Activated CD8-positive, alpha-beta memory T cell treated with anti-CD3 and anti-CD28 coated beads, Interleukin-2, amount 50 U/mL, for 1 hour (primary cell): ENCODE results near the gene FNDC1.
"Not testable (repeated sequence)": the region's sequence is repeated elsewhere in the genome, so short reads cannot be mapped to it uniquely, and the experiment has no call there.

ENCODE experiments used
- DNase-seq: peaks from one replicate; pipeline ENCODE4 v3.0.0-alpha.2; 2020; ENCODE audit errors: extremely low read depth

Gene FNDC1

GRCh38 chr6:159256128-159256527 is 86.9 kb downstream of the FNDC1 start:
- no peak for DNase-seq

- no peak for DNase-seq
These were observed 88.6 kb downstream of the FNDC1 start for GRCh38 chr6:159257846-159258245.

- DNase-seq: no peak
These were observed 90.4 kb downstream of the FNDC1 start for GRCh38 chr6:159259441-159260125.

- no peak for DNase-seq
These were observed 91.0 kb downstream of the FNDC1 start for GRCh38 chr6:159260208-159260607.

GRCh38 chr6:159261995-159262394 is 92.8 kb downstream of the FNDC1 start:
- no peak for DNase-seq

- no peak for DNase-seq
These were observed 93.4 kb downstream of the FNDC1 start for GRCh38 chr6:159262586-159262985.

- DNase-seq: no peak
These were observed 98.0 kb downstream of the FNDC1 start for GRCh38 chr6:159267165-159267564.

- no peak for DNase-seq
These were observed 99.3 kb downstream of the FNDC1 start for GRCh38 chr6:159268511-159268910.

- no peak for DNase-seq
These were observed 102.1 kb downstream of the FNDC1 start for GRCh38 chr6:159271257-159271656.

GRCh38 chr6:159278626-159279025 is 109.4 kb downstream of the FNDC1 start:
- DNase-seq: no peak

GRCh38 chr6:159279790-159280277 is 110.6 kb downstream of the FNDC1 start:
- DNase-seq: no peak

- DNase-seq: no peak
These were observed 113.2 kb downstream of the FNDC1 start for GRCh38 chr6:159282421-159282820.

GRCh38 chr6:159284661-159285060 is 115.5 kb downstream of the FNDC1 start:
- not testable (repeated sequence) for DNase-seq

GRCh38 chr6:159298840-159299239 is 129.6 kb downstream of the FNDC1 start:
- no peak for DNase-seq

- DNase-seq: no peak
These were observed 130.4 kb downstream of the FNDC1 start for GRCh38 chr6:159299566-159299965.

- no peak for DNase-seq
These were observed 132.1 kb downstream of the FNDC1 start for GRCh38 chr6:159301277-159301676.

GRCh38 chr6:159301810-159302593 is 132.8 kb downstream of the FNDC1 start:
- no peak for DNase-seq

- no peak for DNase-seq
These were observed 133.4 kb downstream of the FNDC1 start for GRCh38 chr6:159302594-159302992.

- DNase-seq: no peak
These were observed 134.0 kb downstream of the FNDC1 start for GRCh38 chr6:159303159-159303558.

GRCh38 chr6:159303784-159304183 is 134.6 kb downstream of the FNDC1 start:
- no peak for DNase-seq

GRCh38 chr6:159304641-159305040 is 135.4 kb downstream of the FNDC1 start:
- DNase-seq: no peak

- DNase-seq: no peak
These were observed 136.0 kb downstream of the FNDC1 start for GRCh38 chr6:159305159-159305558.
